Measurements from ENCODE around the gene MRPL46.

DNA sequence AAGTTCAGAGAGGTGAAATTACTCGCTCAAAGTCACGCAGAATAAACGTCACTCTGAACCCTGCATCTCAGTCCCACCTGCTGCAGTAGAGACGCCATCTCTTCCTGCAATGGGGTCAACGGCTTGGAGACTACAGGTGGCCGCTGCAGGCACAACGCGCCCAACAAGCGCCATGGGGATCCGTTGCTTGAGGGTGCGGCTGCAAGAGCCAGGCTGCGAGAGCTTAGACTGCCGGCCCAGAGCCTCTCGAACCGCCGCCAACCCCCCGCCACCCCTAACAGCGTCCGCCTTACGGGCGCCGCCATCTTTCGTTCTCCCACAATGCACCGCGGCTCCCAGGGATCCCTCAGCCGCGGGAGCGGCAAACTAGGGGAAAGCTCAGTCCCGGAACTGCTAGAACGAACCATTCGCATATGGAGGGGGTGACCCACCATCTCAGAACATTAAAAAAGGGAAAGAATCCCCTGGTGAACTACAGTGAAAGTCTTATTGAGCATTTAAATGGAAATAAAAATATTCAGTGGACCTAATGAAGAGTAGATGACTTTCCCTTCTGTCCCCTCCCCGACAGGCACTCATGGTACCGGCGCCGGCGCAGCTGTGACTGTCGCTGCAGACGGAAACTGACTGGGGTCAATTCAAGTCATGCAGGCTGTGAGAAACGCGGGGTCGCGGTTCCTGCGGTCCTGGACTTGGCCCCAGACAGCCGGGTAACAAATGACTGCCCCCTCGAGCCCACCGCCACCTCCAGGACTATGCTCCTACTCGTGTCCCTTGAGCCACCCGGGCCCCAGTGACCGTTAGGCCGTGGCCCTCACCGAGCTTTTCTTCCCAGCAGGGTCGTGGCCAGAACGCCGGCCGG, at the start of gene MRPL46, which contains the start of gene MRPS11:
- TF ChIP-seq CTCF (IDR thresholded peaks at IDR 0.05): no peak
- TF ChIP-seq POLR2AphosphoS5 (IDR thresholded peaks at IDR 0.05): peak; percentile 78
- no peak for TF ChIP-seq EP300 (IDR thresholded peaks at IDR 0.05)
- TF ChIP-seq POLR2A (IDR thresholded peaks at IDR 0.05): peak in 2 of 4 donors; percentile 47 to 54

All from upper lobe of left lung (tissue), 4 donors.